ENCODE measurements around the gene MAPK7. TPM values are rescaled to one million over a fixed set of nuclear protein-coding genes. Genes with fewer than 3 reads are reported as not detected.

The MAPK7 gene
- total and polyA plus RNA-seq, 2 of the 8 experiments (the other 6 are each of a cell fraction or from before 2014, with no cell fraction given), result 15.2 to 28.1 TPM

DNA sequence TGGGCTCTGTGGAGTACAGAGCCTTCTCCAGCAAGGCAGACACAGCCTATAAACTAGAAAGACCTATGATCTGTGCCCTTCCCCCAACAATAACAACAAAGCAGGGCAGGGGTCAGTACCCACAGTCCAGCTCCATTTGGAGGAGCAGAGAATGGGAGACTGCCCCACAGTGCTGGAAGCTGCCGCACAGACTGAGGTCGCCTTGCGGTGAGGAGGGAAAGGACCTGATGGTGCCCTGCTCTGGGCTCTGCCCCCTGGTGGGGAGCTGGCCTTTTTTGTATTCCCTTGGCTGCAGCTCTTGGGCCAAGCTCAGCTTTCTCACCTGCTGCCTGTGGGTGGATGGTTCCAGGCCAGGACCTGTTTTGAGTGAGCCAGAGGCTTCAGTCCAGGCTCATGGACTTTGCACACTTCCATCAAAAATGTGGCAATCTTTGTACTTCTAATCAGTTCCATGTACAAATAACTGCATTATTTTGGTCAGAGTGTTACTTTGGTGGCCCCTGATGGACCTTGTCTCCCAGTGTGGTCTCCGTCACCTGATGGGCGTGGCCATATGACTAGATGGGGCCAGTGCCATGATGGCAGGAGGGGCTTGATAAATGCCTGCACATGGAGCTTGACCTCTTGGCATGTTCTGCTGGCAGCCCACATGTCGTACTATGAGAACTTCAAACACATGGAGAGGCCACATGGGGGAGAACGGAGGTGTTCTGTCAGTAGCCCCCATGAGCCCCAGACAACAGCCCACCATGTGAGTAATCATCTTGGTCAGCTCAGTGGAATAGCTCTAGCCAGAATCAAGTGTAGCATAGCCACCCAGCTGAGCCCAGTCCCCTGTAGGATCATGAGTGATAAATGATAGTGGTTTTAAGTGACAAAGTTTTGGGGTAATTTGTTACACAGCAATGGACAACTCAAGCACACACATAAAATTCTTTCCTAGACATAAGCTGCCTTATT is 40.0 kb upstream of the MAPK7 start:
- no peaks in the 10 kb centered on the region for H3K27me3 ChIP-seq (replicated peaks in 1 of 4; ENCODE audit: control insufficient read depth in 3 of 4, extremely low read depth in 1 of 4, insufficient read depth in 3 of 4, low read length in 3 of 4)
- no peaks in the 10 kb centered on the region for H3K23me2 ChIP-seq (ENCODE audit: low read depth, low read length)
- no peak overlapping the region for H2AFZ ChIP-seq (ENCODE audit: low read length)
- H3K36me3 ChIP-seq (ENCODE audit: control insufficient read depth in 2 of 4, insufficient read depth in 4 of 4, low read length in 3 of 4), result no peaks in the 10 kb centered on the region
- peak; percentile 47 to 75 for DNase-seq (ENCODE audit: low read depth in 1 of 2, low spot score in 2 of 2)
- H4K5ac ChIP-seq (ENCODE audit: insufficient read length, low read depth, low read length), result no peak overlapping the region
- no peak overlapping the region for H3K4me2 ChIP-seq (ENCODE audit: insufficient read depth in 1 of 2, low read depth in 2 of 2, low read length in 2 of 2)
- POLR2A ChIA-PET (ENCODE audit: partially characterized antibody), result interaction anchor here (0.7 to 1.5 kb wide), 11 partner anchors 9 to 70 kb away, joined by 3 to 5 read pairs (median 3); partner anchors contain the start of gene MAPK7
- H3K23ac ChIP-seq (ENCODE audit: insufficient read length), result no peak overlapping the region
- H3K4me1 ChIP-seq (replicated peaks in 1 of 4; ENCODE audit: control insufficient read depth in 3 of 4, insufficient read depth in 4 of 4, low read length in 3 of 4), result peaks cover 4 to 25% (median 15%) of the 10 kb centered on the region in 4 experiments
- H3K27ac ChIP-seq (ENCODE audit: low read depth, low read length), result no peak overlapping the region
- no peak overlapping the region for H2BK12ac ChIP-seq (ENCODE audit: low read depth, low read length)
- no peaks in the 10 kb centered on the region for H3K9me3 ChIP-seq (ENCODE audit: insufficient read depth in 2 of 2, low read depth in 1 of 2, low read length in 1 of 2)
- no peak overlapping the region for H3K4me3 ChIP-seq (ENCODE audit: extremely low read depth in 1 of 4, insufficient read depth in 2 of 4, low read depth in 3 of 4, low read length in 4 of 4)
- WGBS, 2 experiments (ENCODE audit: extremely low coverage in 1 of 2, insufficient coverage in 1 of 2, insufficient read length in 1 of 2, insufficient replicate concordance in 2 of 2, low coverage in 1 of 2, low lambda C conversion rate in 2 of 2, missing lambda C conversion rate in 1 of 2), result 82% methylated on average over 7 of the region's 7 CpGs; no CpG with 5 or more reads in 1 of the 2 experiments
- H2BK15ac ChIP-seq (ENCODE audit: low read length), result no peak overlapping the region
- peaks cover 0 to 6% of the 10 kb centered on the region in 2 experiments for H4K20me1 ChIP-seq (replicated peaks in 1 of 2; ENCODE audit: control insufficient read depth in 1 of 2, insufficient read depth in 2 of 2, low read length in 2 of 2)
- H3K14ac ChIP-seq (ENCODE audit: insufficient read length), result no peak overlapping the region
- no peak overlapping the region for H3K9ac ChIP-seq (replicated peaks in 1 of 4; ENCODE audit: extremely low read depth in 1 of 4, low read depth in 3 of 4, low read length in 3 of 4)
- H3K79me1 ChIP-seq (ENCODE audit: low read depth, low read length), result no peaks in the 10 kb centered on the region
- no peak overlapping the region for H2BK20ac ChIP-seq (ENCODE audit: low read length)
- H3K79me2 ChIP-seq (ENCODE audit: control insufficient read depth in 1 of 2, insufficient read depth in 2 of 2, low read length in 2 of 2), result no peaks in the 10 kb centered on the region
- H4K91ac ChIP-seq (replicated peaks; ENCODE audit: insufficient read length, low read length), result no peak overlapping the region
- H3K18ac ChIP-seq (ENCODE audit: extremely low read depth, low read length), result no peak overlapping the region
- peak overlapping the region; percentile 1; the same call in 1 of the 2 replicates for H2BK5ac ChIP-seq (ENCODE audit: low read depth, low read length)
- H2AK5ac ChIP-seq (ENCODE audit: low read depth, low read length), result no peak overlapping the region
- no peak overlapping the region for H2BK120ac ChIP-seq (replicated peaks; ENCODE audit: low read depth, low read length)
- peak; percentile 62 for FAIRE-seq
- CTCF ChIA-PET (ENCODE audit: partially characterized antibody), result interaction anchor here (0.6 to 9.8 kb wide), 23 partner anchors 8 to 299 kb away, joined by 3 to 70 read pairs (median 4); partner anchors contain the start of gene MAPK7
- H3K56ac ChIP-seq (replicated peaks; ENCODE audit: insufficient read length, low read depth, low read length), result no peak overlapping the region
- no peak overlapping the region for H4K8ac ChIP-seq (ENCODE audit: extremely low read depth, insufficient read depth, low read length)
- H3K4ac ChIP-seq (replicated peaks; ENCODE audit: insufficient read length, low read depth, low read length), result no peak overlapping the region
- peak; percentile 46 to 62 for TF ChIP-seq RAD21 (IDR thresholded peaks at IDR 0.05 in 1 of 2, conservative IDR thresholded peaks at IDR 0.05 in 1 of 2; ENCODE audit: low read depth in 2 of 2, low read length in 2 of 2)
- no peak for TF ChIP-seq SAP30 (IDR thresholded peaks at IDR 0.05; ENCODE audit: insufficient read depth, insufficient replicate concordance, low read length)
- TF ChIP-seq, protein P1, sequence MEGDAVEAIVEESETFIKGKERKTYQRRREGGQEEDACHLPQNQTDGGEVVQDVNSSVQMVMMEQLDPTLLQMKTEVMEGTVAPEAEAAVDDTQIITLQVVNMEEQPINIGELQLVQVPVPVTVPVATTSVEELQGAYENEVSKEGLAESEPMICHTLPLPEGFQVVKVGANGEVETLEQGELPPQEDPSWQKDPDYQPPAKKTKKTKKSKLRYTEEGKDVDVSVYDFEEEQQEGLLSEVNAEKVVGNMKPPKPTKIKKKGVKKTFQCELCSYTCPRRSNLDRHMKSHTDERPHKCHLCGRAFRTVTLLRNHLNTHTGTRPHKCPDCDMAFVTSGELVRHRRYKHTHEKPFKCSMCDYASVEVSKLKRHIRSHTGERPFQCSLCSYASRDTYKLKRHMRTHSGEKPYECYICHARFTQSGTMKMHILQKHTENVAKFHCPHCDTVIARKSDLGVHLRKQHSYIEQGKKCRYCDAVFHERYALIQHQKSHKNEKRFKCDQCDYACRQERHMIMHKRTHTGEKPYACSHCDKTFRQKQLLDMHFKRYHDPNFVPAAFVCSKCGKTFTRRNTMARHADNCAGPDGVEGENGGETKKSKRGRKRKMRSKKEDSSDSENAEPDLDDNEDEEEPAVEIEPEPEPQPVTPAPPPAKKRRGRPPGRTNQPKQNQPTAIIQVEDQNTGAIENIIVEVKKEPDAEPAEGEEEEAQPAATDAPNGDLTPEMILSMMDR (IDR thresholded peaks at IDR 0.05; ENCODE audit: control extremely low read depth in 1 of 3, insufficient read depth in 1 of 3, low read depth in 1 of 3, low read length in 3 of 3), result peak; percentile 67 to 96 (median 71)

All from H1 (cell line).